Stimulated activated CD8-positive, alpha-beta memory T cell treated with anti-CD3 and anti-CD28 coated beads, Interleukin-7, amount 100 ng/mL, for 1 hour (primary cell): ENCODE data around the gene FRMD1.

ENCODE experiments used
- DNase-seq, 2 donors: peaks; one replicate each; pipeline ENCODE4 v3.0.0-alpha.2; 2020; ENCODE audit warnings: low read depth in 2 of 2

FRMD1 gene

DNA sequence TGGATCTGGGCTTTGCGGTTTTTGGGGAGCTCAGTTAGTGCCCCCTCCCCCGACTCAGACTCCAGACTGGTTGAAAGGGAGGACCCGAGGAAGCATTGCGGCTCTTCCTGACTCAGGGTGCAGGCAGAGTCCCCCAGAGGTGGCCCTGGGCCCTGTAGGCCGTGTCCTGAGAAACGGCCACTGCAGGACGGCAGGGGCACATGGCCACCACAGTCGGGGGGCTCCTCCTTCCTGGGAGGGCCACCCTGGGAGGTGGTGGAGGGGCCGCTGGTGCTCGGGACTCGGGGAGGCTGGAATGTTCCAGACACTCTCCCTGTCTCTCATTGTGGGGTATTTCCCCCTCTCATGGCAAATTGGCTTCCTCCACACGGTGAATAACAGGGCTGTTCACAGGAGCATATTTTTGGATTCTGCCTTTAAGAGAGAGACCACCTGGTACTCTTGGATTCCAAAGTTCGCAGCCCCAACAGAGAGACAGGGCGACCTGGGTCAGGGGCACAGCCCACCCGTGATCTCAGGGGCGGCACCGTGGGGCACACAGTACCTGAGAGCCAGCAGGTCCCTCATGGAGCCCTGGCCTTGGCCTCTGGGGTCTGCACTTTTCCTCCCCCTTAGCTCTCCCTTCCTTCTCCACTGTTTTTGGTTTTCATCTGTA lies 35.7 kb downstream of the FRMD1 start:
- no peak for DNase-seq

DNA sequence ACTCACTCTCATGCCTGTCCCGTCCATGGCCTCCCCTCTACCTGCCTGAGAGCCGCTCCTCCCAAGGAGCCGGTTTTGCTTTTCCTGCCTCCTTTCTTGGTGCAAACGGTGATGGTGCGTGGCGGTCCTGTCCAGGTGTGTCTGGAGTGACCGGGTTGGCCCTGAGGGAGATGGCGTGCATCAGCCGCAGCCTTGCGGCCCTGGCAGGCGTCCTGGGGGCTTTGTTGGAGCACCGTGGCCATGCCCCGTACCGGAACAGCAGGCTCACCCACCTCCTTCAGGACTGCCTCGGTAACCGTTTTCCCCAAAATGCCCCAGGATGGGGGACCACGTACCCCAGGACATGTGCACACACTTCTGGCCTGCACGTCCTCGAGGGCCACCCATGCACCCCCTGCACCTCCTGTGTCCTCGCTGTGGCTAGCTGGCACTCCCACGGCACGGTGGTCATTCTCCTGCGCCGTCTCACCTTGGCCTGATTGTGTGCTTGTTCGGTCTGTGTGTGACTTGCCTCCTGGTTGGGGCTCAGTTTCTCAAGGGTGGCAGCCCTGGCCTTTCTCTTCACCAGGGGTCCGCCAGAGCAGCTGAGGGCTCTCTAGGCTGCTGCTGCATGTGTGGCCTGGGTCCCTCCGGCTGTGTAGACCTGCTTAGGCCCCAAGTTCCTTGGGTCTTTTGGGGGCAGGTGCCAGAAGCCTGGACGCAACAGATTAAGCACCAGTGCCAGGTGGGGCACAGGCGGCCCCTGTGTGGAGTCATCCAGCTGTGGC lies 36.4 kb downstream of the FRMD1 start:
- DNase-seq: no peak

DNA sequence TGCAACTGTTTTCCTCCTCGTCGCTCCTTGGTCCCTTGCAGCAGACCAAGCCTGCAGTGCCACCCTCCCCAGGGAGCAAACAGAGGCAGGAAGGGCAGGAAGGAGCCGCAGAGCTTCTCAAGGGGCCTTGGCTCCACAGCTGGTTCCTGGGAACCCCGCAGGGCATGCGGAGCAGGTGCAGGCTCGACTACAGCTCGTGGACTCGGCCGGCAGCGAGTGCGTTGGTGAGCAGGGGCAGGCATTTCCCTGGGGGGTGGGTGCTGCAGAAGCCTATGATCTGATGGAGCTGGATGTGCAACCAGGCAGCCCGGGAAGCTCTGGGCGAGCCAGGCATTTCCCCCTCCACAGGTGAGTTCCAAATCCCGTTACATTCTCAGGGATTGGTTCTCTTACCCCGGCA lies 37.1 kb downstream of the FRMD1 start:
- DNase-seq: no peak

DNA sequence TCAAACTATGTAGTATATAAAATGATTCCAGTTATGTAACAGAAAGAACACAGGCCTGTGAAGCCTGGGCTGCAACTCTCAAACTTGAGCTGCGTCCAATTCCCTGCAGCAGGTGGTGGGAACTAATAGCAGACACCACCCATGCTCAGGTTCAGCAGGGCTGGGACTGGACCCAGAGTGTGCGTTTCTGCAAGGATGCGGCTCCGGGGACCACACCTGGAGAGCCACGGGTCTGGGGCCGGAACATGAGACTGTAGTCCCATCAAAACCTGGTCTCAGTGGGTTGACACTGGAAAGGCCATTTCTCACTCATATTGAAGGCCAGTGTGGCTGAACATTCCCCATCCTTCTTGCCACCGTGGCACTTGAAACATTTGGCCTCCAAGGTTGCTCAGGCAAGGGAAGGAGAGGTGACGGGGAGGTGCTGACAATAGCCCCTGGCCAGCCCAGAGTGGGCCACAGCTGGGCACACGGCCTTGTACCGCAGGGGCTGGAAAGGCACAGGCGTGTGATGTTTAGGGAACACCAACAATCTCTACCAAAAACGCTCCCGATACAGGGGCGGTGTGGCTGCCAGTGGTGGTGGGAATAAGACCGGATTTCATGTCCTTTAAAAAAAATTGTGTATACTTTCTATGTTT lies 38.0 kb downstream of the FRMD1 start:
- no peak for DNase-seq

DNA sequence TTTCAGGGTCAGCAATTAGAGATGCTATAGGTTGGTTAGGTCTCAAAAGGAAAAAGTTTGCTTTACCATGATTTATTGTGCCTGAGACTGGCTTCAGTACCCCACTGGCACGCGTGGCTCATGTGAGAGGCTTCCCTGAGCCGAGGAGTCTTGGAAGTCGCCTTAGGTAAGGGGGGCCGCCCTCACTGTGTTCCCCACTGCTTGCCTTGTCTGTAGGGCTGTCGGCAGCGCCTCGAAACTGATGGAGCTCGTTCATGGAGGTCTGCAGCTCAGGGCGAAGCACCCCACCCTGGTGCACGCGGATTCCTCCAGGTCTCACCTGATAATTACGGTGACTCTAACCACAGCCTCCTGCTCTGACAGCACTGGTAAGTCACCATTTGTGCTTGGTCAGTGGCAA lies 39.2 kb downstream of the FRMD1 start:
- DNase-seq: no peak

DNA sequence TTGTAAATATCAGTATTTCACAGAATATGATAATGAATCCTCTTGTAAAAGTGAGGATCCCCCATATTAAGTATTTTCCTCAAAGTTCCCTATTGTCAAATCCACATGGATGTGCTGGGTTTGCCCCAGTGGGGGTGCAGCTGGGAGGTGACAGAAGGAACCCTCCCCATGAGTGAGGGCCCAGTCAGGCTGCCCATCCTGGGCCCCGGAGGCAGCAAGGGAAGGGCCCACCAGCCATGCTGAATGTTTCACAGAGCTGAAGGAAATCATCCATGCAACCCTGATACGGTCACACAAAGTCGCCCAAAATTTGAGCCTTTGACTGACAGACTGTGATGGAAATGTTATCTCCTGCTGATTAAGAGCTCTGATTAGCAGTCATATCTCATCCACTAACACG lies 39.7 kb downstream of the FRMD1 start:
- no peak for DNase-seq

DNA sequence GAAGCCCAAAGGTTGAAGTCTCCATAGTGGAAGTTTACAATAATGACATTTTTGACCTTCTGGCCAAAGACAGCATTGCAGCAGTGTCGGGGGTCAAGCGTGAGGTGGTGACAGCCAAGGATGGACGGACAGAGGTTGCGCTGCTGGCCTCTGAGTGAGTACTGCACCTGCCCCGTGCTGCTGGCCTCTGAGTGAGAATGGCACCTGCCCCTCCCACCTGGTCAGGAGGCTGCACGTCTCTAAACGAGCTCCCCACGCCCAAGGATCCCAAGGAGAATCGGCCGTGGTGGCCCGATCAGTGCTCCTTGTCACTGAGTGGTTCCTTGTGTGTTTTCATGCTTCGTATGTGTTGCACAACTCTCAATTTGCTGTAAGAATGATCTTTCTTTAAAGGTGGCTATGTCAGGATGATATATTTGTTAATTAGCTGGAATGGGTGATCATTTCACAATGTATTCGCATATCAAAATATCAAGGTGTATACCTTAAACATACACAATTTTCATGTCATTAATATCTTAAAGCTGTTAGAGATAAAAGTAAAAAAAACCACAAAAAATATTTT lies 40.4 kb downstream of the FRMD1 start:
- DNase-seq: no peak

DNA sequence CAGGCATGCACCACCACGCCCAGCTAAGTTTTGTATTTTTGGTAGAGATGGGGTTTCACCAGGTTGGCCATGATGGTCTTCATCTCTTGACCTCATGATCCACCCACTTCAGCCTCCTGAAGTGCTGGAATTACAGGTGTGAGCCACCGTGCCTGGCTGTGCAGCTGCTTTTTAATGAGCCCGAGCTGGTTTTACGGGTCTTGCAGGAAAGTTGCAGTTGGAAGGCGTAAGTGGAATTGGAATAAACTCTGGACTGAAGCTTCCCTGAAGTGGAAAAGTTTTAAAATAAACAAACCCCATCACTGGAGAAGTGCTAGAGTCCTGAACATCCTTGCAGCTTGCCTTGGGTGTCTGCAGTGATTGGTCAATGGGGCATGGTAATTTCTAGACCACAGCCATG lies 41.2 kb downstream of the FRMD1 start:
- DNase-seq: no peak

DNA sequence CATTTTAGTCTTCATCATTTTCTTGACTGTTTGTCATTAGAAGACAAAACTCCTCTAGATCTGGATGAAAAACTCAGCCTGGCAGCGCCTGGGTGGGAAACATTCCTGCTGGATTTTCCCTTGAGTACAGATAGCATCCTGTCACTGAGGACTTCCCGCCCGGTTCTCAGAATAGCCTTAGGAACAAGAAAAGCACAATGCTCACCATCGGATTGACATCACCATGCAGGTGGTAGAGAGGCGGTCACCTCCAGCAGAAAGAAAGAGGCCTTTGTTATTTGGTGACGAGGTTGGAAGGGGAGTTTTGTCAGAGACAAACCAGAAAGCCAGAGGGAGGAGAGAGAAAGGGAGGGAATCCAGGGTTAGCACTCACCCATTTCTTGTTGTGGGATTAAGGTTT lies 41.8 kb downstream of the FRMD1 start:
- DNase-seq: no peak

DNA sequence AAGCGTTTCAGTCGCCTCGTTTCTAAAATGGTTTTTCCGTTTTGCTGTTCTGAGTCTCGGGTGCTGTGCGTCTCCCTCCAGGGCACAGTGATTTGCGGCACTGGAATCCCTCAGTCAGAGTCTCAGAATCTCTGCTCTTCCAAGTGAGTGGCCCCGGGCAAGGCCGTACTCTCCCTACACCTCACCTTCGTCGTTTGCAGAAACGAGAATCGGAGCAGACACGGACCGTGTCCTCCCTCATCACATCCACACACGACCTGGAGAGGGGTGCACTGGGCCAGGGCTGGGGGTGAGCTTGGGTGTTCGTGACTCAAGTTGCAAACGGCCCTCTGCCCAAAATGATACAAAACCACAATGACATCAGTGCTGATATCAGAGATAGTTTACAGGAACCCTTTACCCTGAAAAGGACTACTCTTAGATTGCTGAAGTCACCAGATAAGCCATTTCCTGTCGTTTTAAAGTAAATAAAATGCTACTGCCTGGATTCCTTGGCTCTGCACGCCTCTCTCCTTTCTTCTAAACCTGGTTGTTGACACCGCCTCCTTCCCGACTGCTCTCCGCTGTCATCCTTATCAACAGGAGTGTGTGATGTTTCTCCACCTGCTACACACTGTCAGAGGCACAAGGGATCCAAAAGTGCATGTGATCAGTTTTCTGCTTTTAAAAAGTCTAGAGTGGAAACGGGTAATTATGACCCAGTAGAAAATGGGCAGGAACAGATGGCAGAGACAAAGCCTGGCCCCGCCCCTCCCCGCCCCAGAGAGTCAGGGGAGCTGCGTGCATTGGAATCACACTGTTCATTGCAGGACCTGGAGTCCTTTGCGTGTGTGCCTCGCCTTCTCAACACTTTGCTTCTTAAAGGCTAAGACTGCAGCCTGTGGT lies 43.1 kb downstream of the FRMD1 start:
- no peak for DNase-seq

DNA sequence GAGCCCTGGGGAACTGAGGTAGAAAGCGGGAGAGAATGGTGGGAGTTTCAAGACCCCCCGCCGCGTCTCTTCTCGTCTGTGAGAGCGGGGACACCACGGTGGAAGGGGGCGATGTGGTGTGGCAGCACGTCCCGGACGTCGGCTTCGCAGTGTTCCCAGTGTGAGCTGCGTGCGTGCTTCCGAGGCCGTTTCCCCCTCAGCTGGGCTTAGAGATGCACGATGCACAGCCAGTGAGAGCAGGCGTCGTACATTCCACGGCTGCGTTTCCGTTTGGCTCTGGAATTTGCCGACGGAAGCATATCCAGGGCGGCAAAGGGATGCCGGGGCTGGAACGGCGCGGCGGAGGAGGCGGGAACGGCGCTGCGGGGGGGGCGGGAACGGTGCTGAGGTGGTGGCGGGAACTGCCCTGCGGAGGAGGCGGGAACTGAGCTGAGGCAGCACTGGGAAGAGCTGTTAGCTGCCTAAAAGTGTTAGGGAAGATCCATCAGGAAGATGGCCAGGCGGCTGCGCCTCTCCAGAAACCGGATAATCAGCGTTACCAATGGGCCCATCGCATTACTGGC lies 43.8 kb downstream of the FRMD1 start:
- DNase-seq: no peak

DNA sequence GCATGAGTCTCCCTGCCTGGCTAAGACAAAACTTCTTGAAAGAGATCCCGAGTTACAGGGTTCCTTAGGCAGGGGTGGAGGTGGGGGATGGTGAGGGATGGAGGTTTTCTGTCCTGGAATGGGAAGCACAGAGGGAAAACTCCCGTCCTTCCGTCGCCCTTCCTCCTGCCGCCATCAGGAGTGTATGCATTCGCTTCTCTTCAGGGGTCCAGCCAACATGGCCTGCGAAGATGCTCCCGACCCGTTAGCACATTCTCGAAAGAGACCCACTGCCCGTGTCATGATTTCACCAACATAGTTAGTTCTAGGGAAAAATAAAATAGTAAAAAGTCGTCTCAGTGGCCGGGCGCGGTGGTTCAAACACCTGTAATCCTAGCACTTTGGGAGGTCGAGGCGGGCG lies 44.5 kb downstream of the FRMD1 start:
- DNase-seq: no peak

DNA sequence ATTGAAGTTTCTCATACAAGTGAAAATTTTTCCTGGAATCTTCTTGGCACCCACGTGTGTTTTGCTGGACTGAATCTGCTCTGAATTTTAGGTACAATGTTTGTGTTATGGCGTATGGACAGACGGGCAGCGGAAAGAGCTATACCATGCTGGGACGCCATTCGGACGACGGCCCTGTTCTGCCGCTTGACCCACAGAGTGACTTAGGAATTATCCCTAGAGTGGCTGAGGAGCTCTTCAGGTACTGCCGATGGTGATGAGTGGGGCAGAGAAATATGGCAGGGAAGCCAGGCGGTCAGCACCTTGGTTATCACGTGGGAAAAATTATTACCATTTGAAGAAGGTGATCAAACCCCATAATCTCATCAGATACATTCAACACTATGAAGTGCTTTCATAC lies 45.2 kb downstream of the FRMD1 start:
- DNase-seq: no peak

DNA sequence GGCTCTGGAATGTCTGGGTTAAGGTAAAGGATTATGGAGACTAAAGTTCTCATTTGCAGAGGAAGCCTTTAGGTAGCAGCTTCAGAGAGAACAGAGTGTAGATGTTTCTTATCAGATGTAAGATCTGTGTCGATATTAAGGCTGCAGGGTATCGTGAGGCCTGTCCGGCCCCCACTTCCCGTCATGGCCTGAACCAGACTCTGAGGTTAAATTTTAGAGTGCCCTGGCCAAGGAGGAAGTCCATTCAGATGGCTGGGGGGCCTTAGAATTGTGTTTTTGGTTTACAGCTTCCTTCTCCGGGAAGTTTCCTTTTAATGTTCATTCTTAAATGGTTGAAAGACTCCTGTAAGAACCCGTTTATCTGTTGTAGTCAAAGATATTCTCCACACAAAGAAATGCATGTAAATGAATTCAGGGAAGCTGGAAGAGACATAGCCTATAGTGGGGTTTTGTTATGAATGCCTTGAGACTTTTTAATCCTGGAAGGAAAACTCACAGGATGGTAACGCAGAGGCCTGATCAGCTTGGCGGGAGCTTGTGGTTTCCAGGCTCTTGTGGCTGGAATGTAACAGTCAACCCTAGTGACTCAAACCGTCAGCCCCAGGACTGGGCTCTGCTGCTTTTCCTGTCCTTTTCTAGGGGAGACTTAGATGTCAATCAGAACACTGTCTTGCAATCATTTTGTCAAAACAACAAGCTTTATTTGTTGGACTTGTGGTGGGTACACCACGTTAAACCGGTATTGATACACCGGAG lies 46.8 kb downstream of the FRMD1 start:
- DNase-seq: no peak

DNA sequence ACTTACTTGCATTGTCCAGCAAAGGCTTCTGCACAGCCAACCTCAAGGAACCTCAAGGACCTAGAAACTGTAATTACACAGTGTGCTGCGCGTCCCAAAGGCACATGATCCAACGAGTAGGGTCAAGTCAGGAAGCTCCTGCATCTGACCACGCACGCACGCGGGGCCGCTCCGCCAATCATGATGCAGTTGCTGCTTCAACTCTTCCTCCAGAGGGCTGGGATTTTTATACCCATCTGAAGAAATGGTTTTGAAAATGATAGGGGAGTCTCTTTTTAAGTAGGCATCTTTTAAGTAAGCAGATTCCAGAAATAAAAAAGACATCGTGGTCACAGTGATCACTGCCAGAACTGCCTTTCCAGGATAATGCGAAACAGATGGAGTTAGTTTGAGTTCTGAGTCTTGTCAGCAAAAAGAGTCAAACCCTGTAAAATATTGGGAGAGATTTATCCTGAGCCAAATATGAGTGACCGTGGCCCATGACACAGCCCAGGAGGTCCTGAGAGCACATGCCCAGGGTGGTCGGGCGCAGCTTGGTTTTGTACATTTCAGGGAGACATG lies 47.5 kb downstream of the FRMD1 start:
- DNase-seq: no peak

DNA sequence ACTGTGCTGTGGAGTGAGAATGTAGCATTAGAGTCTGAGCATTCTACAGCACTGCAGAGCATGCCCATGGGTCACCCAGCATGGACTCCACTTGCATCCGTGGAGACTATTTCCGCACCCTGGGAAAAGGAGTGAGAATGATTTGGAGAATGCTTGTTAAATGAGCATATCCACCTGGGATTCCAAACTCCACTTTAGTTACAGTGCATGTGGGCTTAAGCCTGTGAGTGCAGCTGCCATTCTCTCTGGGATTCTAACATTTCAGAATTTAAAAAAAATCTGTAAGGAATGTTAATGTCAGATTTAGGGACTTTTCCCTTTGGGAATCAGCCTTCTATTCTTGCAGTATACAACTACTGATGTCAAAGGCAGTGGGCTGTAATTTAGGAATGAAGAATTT lies 48.1 kb downstream of the FRMD1 start:
- no peak for DNase-seq

DNA sequence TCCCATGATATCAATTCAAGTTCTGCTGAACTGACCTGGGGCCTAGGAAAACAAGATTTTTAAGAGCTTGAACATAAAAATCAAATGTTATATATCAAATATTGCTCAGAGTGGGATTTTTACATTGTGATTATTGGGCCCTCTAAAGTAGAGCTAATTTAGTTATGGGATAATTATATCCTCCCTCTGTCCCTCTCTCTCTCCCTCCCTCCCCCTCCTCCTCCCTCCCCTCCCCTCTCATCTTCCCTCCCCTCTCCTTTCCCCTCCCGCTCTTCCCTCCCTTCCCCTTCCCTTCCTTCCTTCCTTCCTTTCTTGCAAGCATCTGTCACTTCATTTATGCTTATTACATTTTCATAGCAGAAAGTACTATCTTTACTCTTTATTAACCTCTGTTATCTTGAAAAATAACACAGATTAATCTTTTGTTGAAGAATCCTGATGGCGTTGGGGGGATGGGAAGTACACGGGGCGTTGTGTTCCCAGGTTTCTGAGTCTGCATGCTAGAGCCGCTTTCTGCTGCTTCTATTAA lies 48.7 kb downstream of the FRMD1 start:
- no peak for DNase-seq

DNA sequence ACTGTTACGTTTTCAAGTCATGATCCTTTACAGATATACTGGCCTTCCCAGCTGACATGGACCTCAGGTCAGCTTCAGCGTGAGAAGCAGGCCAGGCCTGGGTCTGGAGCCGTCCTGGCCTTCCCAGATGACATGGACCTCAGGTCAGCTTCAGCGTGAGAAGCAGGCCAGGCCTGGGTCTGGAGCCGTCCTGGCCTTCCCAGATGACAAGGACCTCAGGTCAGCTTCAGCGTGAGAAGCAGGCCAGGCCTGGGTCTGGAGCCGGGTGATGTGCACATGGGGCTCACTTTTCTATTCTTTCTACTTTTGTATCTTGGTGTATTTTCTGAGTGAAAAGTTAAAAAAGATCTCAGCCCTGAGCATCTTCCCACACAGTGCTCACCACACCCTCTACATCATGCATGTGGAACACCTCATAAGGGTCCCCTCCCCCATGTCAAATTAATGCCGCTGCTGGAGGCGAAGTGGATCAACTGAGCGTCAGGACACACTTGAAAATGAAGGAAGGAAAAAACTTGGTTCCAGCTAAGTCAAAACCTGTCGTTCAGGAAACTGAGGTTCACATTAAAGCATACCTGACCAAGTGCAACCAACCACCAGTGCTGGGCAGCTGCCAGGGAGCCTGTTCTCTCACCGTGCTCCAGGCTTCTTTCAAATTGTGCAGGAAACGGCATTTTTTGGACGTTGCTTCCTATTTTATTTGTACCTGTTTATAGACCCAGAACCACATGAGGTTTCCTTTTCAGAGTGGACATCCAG lies 49.4 kb downstream of the FRMD1 start:
- no peak for DNase-seq

DNA sequence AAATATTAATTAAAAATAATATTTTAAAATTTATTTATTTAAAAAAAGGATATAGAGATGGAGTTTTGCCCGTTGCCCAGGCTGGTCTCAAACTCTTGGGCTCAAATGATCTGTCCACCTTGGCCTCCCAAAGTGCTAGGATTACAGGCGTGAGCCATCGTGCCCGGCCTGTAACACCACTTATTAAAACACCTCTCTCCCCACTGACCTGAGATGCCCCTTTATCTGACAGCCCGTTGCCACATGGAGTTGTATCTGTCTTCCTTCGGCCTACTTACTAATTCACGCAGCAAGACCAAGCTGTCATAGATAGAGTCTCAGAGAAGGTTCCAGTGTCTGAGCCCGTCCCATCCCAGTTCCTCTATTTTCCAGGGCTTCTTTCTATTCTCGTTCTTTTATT lies 50.8 kb downstream of the FRMD1 start:
- DNase-seq: no peak
